SK-N-SH treated with all-trans-retinoic acid at 6 μM for 48 hours (cell line): Measurements from ENCODE around the gene PSPH.

Experiments used
- ATAC-seq: fragments of 200-7000 bp; cut with Tn5 transposase; 3 replicates; pipeline ENCODE4 v1.9.1; 2020; ENCODE audit warnings: mild to moderate bottlenecking, moderate library complexity
- BACH2 ChIP-seq: fragments of 250-450 bp; sonication (Bioruptor Pico); IDR thresholded peaks from 2 replicates; pipeline ENCODE4 v1.9.0; 2021; ENCODE audit warnings: mild to moderate bottlenecking, borderline replicate concordance
- CREB5 ChIP-seq: fragments of 250-450 bp; sonication (Bioruptor Pico); IDR thresholded peaks from 2 replicates; pipeline ENCODE4 v1.5.1; 2020; ENCODE audit warnings: low read depth, mild to moderate bottlenecking, moderate library complexity
- CSDC2 ChIP-seq: fragments of 250-450 bp; sonication (Bioruptor Pico); IDR thresholded peaks from 2 replicates; pipeline ENCODE4 v1.5.0; 2020; ENCODE audit warnings: mild to moderate bottlenecking, moderate library complexity
- ESRRG ChIP-seq: fragments of 250-450 bp; sonication (Bioruptor Pico); IDR thresholded peaks from 2 replicates; pipeline ENCODE4 v1.6.1; 2021; ENCODE audit warnings: mild to moderate bottlenecking
- ISL1 ChIP-seq: fragments of 250-450 bp; sonication (Bioruptor Pico); IDR thresholded peaks from 2 replicates; pipeline ENCODE4 v2.1.2; 2022; ENCODE audit warnings: mild to moderate bottlenecking, moderate library complexity
- RARB ChIP-seq: fragments of 250-450 bp; sonication (Bioruptor Pico); IDR thresholded peaks from 2 replicates; pipeline ENCODE4 v1.8.0; 2021; ENCODE audit warnings: mild to moderate bottlenecking, moderate library complexity
- SNAI2 ChIP-seq: fragments of 250-450 bp; sonication (Bioruptor Pico); IDR thresholded peaks from 2 replicates; pipeline ENCODE4 v1.5.0; 2020; ENCODE audit warnings: mild to moderate bottlenecking, moderate library complexity
- TCF4 ChIP-seq: fragments of 250-450 bp; sonication (Bioruptor Pico); IDR thresholded peaks from 2 replicates; pipeline ENCODE4 v1.8.0; 2021; ENCODE audit warnings: mild to moderate bottlenecking, moderate library complexity, borderline replicate concordance
- ZFP3 ChIP-seq: fragments of 250-450 bp; sonication (Bioruptor Pico); IDR thresholded peaks from 2 replicates; pipeline ENCODE4 v1.5.0; 2020; ENCODE audit warnings: mild to moderate bottlenecking, moderate library complexity
- ZFP30 ChIP-seq: fragments of 450-650 bp; formaldehyde crosslinking; IDR thresholded peaks from 2 replicates; pipeline ENCODE4 v1.5.0; 2022; ENCODE audit warnings: mild to moderate bottlenecking, moderate library complexity
- ZNF565 ChIP-seq: fragments of 450-650 bp; formaldehyde crosslinking; conservative IDR thresholded peaks from 2 replicates; pipeline ENCODE4 v1.5.0; 2020; ENCODE audit warnings: low read depth, mild to moderate bottlenecking, moderate library complexity
- ZNF70 ChIP-seq: fragments of 450-650 bp; formaldehyde crosslinking; IDR thresholded peaks from 2 replicates; pipeline ENCODE4 v1.5.0; 2020; ENCODE audit warnings: mild to moderate bottlenecking, moderate library complexity
- ZNF8 ChIP-seq: fragments of 450-650 bp; formaldehyde crosslinking; IDR thresholded peaks from 2 replicates; pipeline ENCODE4 v1.5.0; 2020; ENCODE audit warnings: mild to moderate bottlenecking, moderate library complexity
- TF ChIP-seq, protein P1 (sequence below): fragments of 250-450 bp; sonication (Bioruptor Pico); IDR thresholded peaks from 2 replicates; pipeline ENCODE4 v1.5.1; 2021; ENCODE audit warnings: mild to moderate bottlenecking, moderate library complexity
- TF ChIP-seq, protein P2 (sequence below): fragments of 250-450 bp; sonication (Bioruptor Pico); IDR thresholded peaks from 2 replicates; pipeline ENCODE4 v1.8.0; 2020; ENCODE audit warnings: mild to moderate bottlenecking, moderate library complexity, borderline replicate concordance
- TF ChIP-seq, protein P3 (sequence below): fragments of 250-450 bp; sonication (Bioruptor Pico); IDR thresholded peaks from 2 replicates; pipeline ENCODE4 v1.5.0; 2020; ENCODE audit warnings: mild to moderate bottlenecking, moderate library complexity

The PSPH gene

DNA sequence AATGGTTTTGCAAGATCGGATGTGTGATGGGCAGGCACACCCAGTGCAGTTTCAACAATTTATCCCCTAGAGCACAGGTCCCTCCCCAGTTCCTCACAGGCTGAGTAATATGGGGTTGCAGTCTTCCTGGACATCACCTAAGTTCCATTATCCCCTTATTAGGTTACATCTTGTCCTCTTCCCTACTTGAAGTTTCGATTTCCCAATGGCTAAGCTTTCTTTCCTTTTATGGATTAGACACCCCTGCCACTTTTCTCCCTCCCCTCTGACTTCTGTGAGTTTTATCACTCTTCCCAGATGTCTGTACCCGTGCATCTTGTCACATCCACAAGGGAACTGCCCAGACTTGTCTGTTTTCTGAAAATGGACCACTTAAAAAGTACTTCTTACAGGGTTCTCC is 89.2 kb downstream of the PSPH start:
- TF ChIP-seq ZNF70 (CRISPR knock-in tag) (no peak), SNAI2 (CRISPR knock-in tag) (no peak), CREB5 (CRISPR knock-in tag) (no peak), CSDC2 (CRISPR knock-in tag) (no peak), ESRRG (no peak), BACH2 (CRISPR knock-in tag) (no peak), ZNF565 (CRISPR knock-in tag) (no peak), ZNF8 (CRISPR knock-in tag) (no peak), RARB (CRISPR knock-in tag) (no peak), ISL1 (CRISPR knock-in tag) (no peak), ZFP3 (CRISPR knock-in tag) (no peak), ZFP30 (CRISPR knock-in tag) (no peak), TCF4 (CRISPR knock-in tag) (no peak)
- TF ChIP-seq, protein P1, sequence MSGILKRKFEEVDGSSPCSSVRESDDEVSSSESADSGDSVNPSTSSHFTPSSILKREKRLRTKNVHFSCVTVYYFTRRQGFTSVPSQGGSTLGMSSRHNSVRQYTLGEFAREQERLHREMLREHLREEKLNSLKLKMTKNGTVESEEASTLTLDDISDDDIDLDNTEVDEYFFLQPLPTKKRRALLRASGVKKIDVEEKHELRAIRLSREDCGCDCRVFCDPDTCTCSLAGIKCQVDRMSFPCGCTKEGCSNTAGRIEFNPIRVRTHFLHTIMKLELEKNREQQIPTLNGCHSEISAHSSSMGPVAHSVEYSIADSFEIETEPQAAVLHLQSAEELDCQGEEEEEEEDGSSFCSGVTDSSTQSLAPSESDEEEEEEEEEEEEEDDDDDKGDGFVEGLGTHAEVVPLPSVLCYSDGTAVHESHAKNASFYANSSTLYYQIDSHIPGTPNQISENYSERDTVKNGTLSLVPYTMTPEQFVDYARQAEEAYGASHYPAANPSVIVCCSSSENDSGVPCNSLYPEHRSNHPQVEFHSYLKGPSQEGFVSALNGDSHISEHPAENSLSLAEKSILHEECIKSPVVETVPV (CRISPR knock-in tag): no peak
- TF ChIP-seq, protein P2, sequence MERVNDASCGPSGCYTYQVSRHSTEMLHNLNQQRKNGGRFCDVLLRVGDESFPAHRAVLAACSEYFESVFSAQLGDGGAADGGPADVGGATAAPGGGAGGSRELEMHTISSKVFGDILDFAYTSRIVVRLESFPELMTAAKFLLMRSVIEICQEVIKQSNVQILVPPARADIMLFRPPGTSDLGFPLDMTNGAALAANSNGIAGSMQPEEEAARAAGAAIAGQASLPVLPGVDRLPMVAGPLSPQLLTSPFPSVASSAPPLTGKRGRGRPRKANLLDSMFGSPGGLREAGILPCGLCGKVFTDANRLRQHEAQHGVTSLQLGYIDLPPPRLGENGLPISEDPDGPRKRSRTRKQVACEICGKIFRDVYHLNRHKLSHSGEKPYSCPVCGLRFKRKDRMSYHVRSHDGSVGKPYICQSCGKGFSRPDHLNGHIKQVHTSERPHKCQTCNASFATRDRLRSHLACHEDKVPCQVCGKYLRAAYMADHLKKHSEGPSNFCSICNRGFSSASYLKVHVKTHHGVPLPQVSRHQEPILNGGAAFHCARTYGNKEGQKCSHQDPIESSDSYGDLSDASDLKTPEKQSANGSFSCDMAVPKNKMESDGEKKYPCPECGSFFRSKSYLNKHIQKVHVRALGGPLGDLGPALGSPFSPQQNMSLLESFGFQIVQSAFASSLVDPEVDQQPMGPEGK (CRISPR knock-in tag): no peak
- TF ChIP-seq, protein P3, sequence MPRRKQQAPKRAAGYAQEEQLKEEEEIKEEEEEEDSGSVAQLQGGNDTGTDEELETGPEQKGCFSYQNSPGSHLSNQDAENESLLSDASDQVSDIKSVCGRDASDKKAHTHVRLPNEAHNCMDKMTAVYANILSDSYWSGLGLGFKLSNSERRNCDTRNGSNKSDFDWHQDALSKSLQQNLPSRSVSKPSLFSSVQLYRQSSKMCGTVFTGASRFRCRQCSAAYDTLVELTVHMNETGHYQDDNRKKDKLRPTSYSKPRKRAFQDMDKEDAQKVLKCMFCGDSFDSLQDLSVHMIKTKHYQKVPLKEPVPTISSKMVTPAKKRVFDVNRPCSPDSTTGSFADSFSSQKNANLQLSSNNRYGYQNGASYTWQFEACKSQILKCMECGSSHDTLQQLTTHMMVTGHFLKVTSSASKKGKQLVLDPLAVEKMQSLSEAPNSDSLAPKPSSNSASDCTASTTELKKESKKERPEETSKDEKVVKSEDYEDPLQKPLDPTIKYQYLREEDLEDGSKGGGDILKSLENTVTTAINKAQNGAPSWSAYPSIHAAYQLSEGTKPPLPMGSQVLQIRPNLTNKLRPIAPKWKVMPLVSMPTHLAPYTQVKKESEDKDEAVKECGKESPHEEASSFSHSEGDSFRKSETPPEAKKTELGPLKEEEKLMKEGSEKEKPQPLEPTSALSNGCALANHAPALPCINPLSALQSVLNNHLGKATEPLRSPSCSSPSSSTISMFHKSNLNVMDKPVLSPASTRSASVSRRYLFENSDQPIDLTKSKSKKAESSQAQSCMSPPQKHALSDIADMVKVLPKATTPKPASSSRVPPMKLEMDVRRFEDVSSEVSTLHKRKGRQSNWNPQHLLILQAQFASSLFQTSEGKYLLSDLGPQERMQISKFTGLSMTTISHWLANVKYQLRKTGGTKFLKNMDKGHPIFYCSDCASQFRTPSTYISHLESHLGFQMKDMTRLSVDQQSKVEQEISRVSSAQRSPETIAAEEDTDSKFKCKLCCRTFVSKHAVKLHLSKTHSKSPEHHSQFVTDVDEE (CRISPR knock-in tag): no peak
- no peak for ATAC-seq
